A172 (cell line): ENCODE results near the gene MSH3. TPM values are rescaled to one million over a fixed set of nuclear protein-coding genes. Genes with fewer than 3 reads are reported as not detected.
"Not testable (repeated sequence)": the region's sequence is repeated elsewhere in the genome, so short reads cannot be mapped to it uniquely, and the experiment has no call there.

ENCODE experiments used
- DNase-seq: peaks from one replicate; pipeline ENCODE4 v3.0.0-alpha.2; 2015; ENCODE audit warnings: low spot score
- total RNA-seq: library from RNA; depleted of rRNA; stranded (reverse); fragments of >200 nt; shearing (Covaris generic); gene quantifications from 2 replicates; pipeline ENCODE4 v1.2.3, GENCODE V29; 2014

The MSH3 gene
- total RNA-seq, 1 experiment from 2014 or later, result 21.4 TPM

- DNase-seq, result no peak
Observed at GRCh38 chr5:80853413-80853812, 199.0 kb downstream of the MSH3 start.

- DNase-seq, result no peak
Observed at GRCh38 chr5:80854583-80854982, 200.1 kb downstream of the MSH3 start.

GRCh38 chr5:80860924-80861613, 206.6 kb downstream of the MSH3 start:
- no peak for DNase-seq

- no peak for DNase-seq
Observed at GRCh38 chr5:80863708-80864107, 209.3 kb downstream of the MSH3 start.

- DNase-seq, result no peak
Observed at GRCh38 chr5:80864109-80864508, 209.7 kb downstream of the MSH3 start.

GRCh38 chr5:80864706-80865435, 210.4 kb downstream of the MSH3 start:
- no peak for DNase-seq

GRCh38 chr5:80865551-80865950, 211.1 kb downstream of the MSH3 start:
- no peak for DNase-seq

- DNase-seq, result no peak
Observed at GRCh38 chr5:80866371-80866770, 211.9 kb downstream of the MSH3 start.

GRCh38 chr5:80867233-80867632, 212.8 kb downstream of the MSH3 start:
- no peak for DNase-seq

- DNase-seq, result no peak
Observed at GRCh38 chr5:80870442-80870841, 216.0 kb downstream of the MSH3 start.

- DNase-seq, result peak; percentile 84
Observed at GRCh38 chr5:80871541-80871961, 217.1 kb downstream of the MSH3 start.

GRCh38 chr5:80874162-80874561, 219.7 kb downstream of the MSH3 start:
- DNase-seq, result no peak

- DNase-seq, result no peak
Observed at GRCh38 chr5:80877592-80877991, 223.1 kb downstream of the MSH3 start.

GRCh38 chr5:80881726-80882125, 227.3 kb downstream of the MSH3 start:
- no peak for DNase-seq

GRCh38 chr5:80883390-80883789, 228.9 kb downstream of the MSH3 start:
- not testable (repeated sequence) for DNase-seq

GRCh38 chr5:80884086-80884813, 229.8 kb downstream of the MSH3 start:
- DNase-seq, result no peak

GRCh38 chr5:80884929-80885328, 230.5 kb downstream of the MSH3 start:
- DNase-seq, result no peak

GRCh38 chr5:80885396-80886000, 231.0 kb downstream of the MSH3 start:
- no peak for DNase-seq

- no peak for DNase-seq
Observed at GRCh38 chr5:80894083-80894482, 239.6 kb downstream of the MSH3 start.

GRCh38 chr5:80895523-80895922, 241.1 kb downstream of the MSH3 start:
- no peak for DNase-seq

GRCh38 chr5:80902624-80903023, 248.2 kb downstream of the MSH3 start:
- not testable (repeated sequence) for DNase-seq

- DNase-seq, result no peak
Observed at GRCh38 chr5:80904533-80905187, 250.2 kb downstream of the MSH3 start.
